GM20431 (cell line): ENCODE measurements around the gene SLC18A3.

Experiments used
- in situ Hi-C: fragments of 300-500 bp; cut with MseI, MboI; formaldehyde crosslinking; loops from one replicate; pipeline ENCODE4 v1.15.0; 2020; ENCODE audit warnings: low sequenced_read_pairs; ENCODE audit not compliant: unreplicated experiment

The SLC18A3 gene

DNA sequence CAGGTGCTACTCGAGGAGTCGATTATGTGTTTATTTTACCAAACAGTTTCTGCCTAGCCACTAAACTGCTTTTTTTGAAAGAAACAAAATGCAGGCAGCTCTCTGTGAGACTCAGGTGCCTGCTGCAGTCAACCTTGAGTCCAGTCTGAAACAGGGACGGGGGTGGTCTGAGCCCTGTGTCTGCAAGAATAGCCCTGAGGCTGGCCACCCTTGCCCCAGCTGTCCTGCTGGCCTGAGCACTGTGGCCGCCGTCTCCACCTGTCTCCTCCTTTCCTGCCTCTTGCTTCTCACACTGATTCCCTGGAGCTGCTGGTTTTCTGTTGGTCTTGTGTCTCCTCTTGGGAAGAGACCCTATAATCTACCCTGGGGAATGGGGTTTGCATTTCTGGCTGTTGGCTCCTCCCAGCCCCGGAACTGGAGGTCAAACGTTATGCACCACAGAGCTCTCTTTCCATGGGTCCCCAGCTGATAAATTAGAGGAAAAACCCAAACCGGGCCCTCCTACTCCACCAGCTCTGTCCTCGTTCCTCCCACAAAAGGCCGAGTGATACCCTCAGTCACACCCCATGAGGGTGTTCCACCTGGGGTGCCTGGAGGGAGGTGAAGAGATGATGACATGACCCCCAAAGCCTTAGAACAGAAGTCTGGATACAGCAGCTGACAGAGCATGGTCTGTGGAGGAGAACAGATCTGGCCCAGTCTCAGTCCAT lies 15.0 kb upstream of the SLC18A3 start:
- in situ Hi-C loops, result loop anchor here (25.0 kb wide), 1 partner anchor 617 kb away; no protein-coding TSS in a partner anchor

DNA sequence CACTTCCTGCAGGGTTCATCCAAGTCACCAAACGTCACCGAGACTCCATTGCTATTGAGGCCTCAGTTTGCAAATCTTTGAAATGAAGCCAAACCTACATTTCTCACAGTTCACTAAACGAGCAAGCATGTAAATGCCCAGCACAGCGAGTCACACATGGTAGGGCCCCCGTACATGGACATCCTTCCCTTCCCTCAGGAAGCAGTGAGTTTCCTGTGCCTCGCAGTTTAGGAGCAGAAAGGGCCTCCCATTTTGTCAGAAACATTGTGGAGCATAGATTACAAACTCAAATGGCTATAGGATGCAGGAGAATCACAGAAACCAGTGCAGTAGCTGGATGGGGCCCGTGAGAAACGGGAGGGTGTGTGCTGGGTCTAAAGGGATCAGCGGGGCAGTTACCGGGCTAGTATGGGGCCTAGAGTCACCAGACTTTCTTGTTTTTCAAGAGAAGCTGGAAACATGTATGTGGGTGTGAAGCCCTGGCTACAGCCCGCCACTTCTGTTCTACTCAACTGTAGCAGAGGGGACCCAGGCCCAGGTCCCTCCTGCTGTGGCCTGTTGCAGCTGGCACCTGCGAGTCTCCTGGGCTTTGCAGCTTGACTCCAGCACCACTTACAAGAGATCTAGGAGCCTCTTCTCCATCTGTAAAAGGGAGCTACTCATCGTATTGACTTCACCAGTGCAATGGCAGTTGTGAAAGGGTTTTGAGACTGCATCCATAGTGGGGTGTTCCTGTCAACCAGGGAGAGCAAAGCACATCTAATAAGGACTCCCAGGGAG lies 14.2 kb upstream of the SLC18A3 start:
- in situ Hi-C loops, result loop anchor here (25.0 kb wide), 1 partner anchor 616 kb away; no protein-coding TSS in a partner anchor

DNA sequence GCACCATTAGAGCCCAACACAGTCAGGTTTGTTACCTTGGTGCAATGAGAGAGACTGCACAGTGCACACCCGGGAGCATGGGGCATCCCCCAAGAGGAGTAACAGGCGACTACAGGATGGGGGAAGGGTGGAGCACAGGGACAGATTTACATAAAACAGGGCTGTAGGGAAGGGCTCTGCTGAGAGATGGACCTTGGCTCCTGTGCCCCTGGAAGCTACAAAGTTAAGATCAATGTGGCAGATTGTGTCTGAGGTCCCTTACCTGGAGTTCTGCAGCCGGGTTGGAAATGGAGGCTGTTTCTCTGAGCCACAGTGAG lies 13.7 kb upstream of the SLC18A3 start:
- in situ Hi-C loops, result loop anchor here (25.0 kb wide), 1 partner anchor 616 kb away; no protein-coding TSS in a partner anchor

DNA sequence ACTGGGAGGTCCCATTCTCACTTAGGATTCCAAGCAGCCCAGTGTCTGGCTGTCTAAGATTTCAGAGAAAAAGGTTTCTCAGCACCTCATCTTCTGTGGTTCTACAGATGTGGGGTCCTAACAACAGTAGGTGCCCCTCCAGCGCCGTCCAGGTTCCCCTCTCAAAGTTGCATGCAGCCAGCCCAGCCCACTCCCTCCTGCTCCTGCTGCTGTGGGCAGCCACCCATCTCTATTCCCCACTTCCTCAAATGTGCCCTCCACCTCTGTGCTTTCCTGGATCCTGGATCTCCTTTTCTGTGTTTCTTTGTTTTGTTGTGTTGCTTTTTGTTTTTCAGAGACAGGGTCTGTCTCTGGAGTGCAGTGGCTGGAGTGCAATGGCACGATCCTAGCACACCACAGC lies 13.3 kb upstream of the SLC18A3 start:
- in situ Hi-C loops, result loop anchor here (25.0 kb wide), 1 partner anchor 615 kb away; no protein-coding TSS in a partner anchor

DNA sequence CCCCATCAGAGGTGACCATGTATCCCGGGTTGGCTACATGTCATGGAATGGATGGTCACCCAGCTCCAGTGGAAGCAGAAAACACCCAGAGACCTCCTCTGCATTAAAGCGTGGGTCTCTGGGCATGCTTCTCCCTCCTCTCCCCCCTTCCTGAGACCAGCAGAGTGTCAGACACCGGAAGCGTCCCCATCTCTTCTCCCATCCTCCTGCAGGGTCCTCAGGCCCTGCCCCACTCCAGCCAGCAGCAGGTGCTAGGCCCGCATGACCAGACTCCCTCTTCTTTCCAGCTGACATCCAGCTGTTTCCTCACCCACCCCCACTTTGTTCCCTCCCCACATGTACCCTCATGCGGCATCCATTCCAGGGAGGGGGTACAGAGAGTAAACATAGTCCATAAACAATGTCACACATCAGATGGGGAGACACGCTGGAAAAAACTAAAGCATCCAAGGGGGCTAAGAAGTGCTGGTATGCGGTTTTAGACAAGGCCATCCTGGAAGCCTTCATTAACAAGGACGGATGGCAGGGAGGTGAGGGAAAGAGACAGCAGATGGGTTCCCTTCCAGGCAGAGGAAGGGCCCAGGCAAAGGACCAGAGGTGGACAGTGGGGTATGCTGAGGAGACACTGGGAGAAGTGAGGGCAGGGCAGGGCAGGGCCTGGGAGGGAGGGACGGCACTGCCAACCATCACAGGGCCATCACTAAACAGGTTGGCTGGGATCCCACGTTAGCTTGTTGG lies 12.5 kb upstream of the SLC18A3 start:
- in situ Hi-C loops, result loop anchor here (25.0 kb wide), 1 partner anchor 615 kb away; no protein-coding TSS in a partner anchor

DNA sequence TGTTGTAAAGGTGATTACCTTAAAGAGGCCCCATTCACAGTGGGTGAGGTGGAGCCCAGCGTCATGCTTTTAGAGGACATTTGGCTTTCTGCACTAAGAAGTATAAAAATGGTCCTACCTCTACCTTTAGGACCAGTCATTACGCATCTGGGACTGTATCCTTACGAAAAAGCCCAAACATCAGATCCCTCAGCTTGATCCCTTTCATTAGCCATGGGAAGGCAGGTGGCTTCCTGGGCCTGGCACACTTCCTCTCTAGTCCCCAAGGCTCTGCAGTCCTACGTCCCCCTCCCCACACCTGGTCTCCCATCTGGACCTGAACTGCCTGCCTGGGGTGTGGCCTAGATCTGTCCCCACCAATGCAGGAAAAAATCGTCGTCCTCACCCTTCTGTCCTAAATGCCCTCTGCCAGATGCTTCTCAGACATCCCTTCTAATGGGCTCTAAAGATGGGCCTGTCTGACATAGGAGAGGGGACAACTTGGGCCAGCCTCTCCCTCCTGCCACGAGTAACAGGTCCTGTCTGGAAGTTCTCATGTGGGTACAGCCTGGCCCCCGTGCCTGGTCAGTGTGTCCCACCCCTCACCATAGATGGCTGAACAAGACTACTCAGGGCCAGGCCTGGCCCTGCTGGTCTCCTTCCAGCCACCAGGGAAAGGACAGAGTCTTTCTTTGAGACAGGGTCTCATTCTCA lies 11.8 kb upstream of the SLC18A3 start:
- in situ Hi-C loops, result loop anchor here (25.0 kb wide), 1 partner anchor 614 kb away; no protein-coding TSS in a partner anchor

DNA sequence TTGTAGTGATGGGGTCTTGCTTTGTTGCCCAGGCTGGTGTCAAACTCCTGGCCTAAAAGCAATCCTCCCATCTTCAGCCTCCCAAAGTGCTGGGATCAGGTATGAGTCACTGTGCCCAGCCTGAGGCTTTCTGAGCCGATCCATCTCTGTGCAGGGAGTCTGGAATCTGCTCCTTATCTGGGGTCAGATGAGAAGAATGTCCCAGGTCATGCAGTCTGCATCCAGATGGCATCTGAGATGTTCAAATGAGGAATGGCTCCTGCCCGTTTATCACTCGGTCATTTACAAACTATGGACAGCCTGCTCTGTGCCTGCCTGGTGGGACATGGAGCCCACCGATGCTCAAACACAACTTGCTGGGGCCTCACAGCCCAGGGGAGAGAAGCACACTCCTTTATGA lies 11.1 kb upstream of the SLC18A3 start:
- in situ Hi-C loops, result loop anchor here (25.0 kb wide), 1 partner anchor 613 kb away; no protein-coding TSS in a partner anchor

DNA sequence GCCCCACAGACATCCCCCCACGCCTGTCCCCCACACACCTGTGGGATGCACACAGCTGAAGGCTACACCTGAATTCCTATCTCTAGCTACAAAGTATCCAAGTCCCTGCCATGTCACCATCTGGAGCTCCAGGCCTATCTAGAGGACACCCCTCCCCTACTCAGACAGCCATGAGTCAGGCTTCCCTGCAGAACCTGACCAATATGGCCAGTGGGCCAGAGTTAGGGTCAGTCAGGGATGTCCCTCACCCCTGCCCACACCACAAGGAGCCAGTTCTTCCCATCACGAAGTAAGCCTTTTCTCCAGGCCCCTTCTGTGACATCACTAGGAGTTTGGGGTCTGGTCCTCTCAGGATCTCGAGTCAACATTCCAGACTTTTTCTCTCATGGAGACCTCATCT lies 10.6 kb upstream of the SLC18A3 start:
- in situ Hi-C loops, result loop anchor here (25.0 kb wide), 1 partner anchor 613 kb away; no protein-coding TSS in a partner anchor

DNA sequence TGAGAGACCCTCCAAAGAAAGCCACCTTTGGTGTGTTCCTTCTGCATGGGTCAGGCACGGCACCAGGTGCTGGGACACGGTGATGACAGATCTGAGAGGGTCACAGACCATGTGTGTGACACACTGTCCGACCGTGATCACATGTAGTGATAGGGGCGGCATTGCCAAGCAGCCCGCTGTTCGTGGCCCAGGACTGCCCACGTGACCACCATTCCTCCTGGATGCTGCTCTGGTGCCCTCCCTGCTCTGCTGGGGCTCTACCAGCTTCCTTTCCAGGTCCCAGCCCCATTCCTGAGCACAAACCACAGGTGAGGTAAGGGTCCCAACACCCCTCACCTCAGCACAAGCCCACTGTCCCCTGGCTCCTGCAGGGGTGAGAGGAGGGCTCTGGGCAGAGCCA lies 10.1 kb upstream of the SLC18A3 start:
- in situ Hi-C loops, result no loop called here

DNA sequence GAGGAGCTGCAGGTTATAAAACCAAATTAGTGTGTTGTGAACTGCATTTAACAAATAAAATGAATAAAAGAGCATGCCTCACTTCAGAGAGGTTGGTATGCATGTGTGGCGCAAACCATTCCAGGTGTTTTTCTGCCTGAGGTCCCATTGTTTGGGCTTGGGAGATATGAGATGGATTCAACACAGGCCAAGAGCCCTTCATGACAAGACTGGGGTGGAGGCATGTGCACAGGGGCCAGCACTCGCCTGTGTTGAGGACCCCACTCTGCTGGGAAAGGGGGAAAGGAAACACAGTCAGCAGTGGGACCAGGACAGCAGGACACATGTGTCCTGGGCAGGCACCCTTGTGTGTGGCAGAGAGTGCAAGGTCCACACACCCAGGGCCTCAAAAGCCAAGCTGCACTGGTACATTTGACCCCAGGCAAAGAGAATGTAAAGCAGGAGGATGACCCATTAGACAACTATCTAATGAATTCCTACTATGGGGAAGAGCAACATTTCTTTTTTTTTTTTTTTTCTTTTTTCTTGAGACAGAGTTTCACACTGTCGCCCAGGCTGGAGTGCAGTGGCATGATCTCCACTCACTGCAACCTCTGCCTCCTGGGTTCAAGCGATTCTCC lies 9.2 kb upstream of the SLC18A3 start:
- in situ Hi-C loops, result no loop called here

DNA sequence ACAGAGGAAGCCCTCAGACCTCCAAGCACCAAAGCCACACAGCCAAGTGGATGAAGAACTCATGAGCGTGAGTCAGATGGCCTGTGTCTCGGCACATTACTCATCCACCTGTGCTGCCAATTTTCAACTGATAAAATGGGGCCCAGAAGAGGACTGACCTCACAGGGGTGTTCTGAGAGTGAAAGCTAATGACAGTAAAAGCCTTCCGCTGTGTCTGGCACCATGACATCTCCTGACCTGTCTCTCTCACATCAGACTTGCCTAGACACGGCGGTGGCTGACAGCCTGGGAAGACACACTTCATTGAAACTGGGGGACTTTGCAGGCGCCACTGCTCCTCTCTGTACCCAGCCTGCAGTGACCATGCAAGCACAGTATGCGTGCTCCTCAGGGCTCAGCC lies 8.3 kb upstream of the SLC18A3 start:
- in situ Hi-C loops, result no loop called here

DNA sequence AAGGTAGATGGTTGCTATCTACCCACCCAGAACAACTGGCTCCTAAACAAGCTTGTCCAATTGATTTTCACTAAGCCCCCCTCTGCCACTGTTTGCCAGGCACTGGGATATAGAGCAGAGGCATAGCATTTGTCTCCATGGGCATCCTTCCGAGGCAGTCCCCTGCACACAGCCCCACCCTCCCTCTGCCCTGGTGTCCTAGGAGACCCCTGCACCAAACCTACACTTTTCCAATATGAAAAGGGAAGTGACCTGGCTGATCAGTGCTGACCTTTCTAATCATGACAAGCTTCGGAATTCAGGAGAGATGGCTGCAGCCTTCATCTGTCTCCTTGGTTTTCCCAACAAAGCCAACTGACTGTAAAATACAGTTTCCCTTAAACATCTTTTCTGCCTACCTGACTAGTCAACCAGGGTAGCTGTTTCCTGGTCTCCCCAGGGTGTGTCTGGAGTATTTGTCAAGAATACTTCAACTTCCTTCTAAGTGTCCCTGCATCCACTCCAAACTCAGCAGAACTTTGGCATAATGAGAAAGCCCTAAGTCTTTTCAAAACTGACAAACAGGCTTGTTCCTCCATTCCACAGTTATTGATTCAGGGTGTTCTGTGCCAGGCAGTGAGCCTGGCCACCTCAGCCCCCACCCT lies 7.6 kb upstream of the SLC18A3 start:
- in situ Hi-C loops, result no loop called here

DNA sequence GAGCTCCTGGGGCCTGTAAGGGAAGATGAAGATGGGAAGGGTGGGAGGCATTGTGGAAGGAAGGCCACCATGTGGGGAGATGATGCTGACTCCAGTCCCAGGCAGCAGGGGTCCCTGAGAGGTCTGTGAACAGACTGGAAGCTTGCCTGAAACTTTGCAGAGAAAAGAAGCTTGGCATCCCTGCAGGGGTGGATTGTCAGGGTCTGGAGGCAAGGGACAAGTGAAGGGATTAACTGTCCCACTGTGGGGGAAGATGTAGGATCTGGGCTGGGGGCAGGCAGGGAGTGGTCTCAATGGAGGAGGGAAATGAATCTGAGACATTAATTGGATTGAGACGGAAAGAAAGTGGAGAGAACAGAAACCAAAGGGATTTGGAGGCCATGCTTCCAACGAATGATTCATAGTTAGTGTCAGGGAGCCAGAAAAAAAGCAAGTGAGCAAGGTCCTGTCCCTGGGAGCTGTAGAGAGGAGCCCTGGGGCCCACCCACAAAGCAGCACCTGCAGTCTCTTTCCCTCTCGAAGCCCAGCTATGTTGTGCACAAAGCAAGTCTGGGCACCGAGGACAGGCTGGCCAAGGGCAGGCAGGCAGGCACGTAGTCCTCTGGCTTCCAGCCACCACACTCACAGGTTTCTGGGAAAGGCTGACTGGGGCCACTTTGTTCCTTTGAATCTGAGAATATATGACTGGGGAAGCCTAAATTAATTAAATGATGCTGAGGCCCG lies 4.7 kb upstream of the SLC18A3 start:
- in situ Hi-C loops, result no loop called here

DNA sequence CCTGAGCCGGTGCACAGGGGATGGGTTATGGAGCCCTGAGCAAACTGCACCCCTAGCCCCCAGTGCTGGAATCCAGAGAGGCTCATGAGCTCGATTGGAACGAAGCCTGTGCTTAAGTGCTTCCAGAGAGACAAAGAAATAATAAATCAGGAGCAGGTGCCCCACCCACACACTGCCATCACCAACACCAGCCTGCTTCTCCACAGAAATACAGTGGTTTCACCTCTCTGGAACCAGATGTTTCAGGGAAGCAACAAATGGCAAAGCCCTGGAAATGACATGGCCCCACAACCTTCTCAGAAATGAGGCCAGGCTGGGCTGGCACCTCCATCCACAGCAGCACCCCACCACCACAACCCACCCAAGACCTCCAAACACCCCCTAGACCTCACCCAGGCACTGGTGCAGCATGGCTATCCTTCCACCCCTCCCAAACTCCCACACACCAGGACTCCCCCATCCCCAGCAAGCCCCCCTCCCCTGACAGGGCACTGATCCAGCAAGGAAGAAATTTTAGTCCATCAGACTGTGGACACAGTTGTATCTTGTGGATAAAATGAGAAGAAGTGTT lies 4.1 kb upstream of the SLC18A3 start:
- in situ Hi-C loops, result no loop called here

DNA sequence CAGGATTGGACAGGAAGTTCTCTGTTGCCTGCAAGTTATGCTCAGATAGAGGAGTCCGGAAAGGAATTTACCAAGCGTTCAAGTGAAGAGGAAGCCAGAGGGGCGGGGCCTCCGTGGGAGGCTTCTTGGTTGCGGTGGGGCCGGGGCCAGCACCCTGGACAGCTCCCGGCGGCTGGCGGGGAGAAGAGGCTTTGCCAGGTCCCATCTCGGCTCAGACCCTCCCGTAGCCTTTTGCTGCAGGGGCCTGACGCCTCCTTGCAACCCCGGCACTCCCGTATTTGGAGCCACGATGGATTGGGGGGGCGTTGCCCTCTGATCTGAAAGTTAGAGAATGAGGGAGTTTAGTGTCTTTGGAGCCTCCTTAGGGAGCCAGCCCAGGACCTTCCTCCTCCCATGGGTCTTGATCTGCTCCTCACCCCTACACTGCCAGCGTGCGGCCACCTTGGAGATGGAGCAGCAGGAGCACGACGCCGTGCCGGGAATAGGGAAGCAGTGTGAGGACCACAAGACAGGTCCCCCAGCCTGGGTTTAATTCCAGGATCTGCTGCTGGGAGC lies 3.1 kb upstream of the SLC18A3 start:
- in situ Hi-C loops, result no loop called here

DNA sequence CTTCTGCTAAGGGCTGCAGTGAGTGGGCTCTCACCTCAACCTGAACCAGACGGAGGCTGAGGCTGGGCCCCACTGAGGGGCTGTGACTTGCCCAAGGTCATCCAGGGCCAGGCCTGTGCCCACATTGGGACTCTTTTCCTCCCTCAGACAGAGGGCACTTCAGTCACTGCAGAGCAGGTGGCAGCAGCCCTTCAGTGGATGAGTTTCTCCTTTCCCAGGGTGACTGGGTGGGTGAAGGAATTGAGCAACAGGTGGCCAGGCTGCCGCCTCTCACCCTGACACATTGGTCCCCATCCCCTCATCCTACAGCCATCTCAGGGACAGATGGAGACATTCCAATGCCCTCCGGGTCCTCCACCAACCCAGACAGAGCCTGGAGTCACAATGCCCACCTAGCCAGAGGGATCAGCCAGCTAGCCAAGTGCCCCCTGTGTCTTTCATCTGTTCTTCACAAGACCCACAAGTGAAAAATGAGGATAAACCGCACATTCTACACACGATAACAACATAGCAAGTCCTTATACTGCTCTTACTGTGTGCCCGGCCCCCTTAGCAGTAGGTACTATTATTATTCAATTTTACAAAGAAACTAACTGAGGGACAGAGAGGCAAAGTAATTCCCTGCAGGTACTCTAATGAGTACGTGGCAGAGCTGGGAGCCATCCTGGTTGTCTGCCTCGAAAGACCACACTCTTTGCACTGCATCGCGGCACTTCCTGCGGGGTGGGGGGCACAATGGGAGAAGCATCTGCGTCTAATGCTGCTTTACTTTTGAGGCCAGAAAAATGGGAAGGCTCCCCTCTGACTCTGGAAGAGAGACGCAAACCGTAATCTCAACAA lies 1.7 kb upstream of the SLC18A3 start:
- in situ Hi-C loops, result no loop called here

DNA sequence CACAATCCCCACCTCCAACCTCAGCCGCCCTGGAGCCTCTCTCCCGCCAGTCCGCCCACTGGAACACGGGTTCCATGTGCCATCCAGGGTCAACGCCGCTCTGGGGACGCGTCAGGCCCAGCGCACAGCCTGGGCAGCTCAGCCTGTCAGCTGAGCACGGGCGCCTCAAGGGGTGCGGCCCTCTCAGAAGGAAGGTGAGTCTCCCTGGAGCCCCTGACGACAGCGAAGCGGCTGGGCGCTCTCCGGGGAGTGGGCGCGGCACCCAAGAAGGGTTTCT lies 1.2 kb upstream of the SLC18A3 start:
- in situ Hi-C loops, result no loop called here
